ENCODE results near the gene CDK18. TPM values are rescaled to one million over a fixed set of nuclear protein-coding genes. Genes with fewer than 3 reads are reported as not detected.

CDK18 gene
- total and polyA plus RNA-seq, 9 of the 15 experiments (the other 6 are each of a cell fraction or from before 2014, with no cell fraction given) = 0.05 to 0.69 (median 0.17) TPM; not detected in 2

- TF ChIP-seq, protein P1, sequence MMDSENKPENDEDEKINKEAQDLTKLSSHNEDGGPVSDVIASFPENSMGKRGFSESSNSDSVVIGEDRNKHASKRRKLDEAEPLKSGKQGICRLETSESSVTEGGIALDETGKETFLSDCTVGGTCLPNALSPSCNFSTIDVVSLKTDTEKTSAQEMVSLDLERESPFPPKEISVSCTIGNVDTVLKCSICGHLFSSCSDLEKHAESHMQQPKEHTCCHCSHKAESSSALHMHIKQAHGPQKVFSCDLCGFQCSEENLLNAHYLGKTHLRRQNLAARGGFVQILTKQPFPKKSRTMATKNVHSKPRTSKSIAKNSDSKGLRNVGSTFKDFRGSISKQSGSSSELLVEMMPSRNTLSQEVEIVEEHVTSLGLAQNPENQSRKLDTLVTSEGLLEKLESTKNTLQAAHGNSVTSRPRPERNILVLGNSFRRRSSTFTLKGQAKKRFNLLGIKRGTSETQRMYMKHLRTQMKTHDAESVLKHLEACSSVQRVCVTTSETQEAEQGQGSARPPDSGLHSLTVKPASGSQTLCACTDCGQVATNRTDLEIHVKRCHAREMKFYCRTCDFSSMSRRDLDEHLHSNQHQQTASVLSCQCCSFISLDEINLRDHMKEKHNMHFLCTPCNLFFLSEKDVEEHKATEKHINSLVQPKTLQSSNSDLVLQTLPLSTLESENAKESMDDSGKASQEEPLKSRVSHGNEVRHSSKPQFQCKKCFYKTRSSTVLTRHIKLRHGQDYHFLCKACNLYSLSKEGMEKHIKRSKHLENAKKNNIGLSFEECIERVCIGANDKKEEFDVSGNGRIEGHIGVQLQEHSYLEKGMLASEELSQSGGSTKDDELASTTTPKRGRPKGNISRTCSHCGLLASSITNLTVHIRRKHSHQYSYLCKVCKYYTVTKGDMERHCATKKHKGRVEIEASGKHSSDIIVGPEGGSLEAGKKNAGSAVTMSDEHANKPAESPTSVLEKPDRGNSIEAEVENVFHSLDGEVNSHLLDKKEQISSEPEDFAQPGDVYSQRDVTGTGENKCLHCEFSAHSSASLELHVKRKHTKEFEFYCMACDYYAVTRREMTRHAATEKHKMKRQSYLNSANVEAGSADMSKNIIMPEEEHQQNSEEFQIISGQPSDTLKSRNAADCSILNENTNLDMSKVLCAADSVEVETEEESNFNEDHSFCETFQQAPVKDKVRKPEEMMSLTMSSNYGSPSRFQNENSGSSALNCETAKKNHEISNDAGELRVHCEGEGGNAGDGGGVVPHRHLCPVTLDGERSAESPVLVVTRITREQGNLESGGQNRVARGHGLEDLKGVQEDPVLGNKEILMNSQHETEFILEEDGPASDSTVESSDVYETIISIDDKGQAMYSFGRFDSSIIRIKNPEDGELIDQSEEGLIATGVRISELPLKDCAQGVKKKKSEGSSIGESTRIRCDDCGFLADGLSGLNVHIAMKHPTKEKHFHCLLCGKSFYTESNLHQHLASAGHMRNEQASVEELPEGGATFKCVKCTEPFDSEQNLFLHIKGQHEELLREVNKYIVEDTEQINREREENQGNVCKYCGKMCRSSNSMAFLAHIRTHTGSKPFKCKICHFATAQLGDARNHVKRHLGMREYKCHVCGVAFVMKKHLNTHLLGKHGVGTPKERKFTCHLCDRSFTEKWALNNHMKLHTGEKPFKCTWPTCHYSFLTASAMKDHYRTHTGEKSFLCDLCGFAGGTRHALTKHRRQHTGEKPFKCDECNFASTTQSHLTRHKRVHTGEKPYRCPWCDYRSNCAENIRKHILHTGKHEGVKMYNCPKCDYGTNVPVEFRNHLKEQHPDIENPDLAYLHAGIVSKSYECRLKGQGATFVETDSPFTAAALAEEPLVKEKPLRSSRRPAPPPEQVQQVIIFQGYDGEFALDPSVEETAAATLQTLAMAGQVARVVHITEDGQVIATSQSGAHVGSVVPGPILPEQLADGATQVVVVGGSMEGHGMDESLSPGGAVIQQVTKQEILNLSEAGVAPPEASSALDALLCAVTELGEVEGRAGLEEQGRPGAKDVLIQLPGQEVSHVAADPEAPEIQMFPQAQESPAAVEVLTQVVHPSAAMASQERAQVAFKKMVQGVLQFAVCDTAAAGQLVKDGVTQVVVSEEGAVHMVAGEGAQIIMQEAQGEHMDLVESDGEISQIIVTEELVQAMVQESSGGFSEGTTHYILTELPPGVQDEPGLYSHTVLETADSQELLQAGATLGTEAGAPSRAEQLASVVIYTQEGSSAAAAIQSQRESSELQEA (IDR thresholded peaks at IDR 0.05; ENCODE audit: low read depth) = no peak
- TF ChIP-seq TAF15 (IDR thresholded peaks at IDR 0.05; ENCODE audit: low read depth, low read length) = no peak
- no peak for TF ChIP-seq ZNF830 (CRISPR knock-in tag; IDR thresholded peaks at IDR 0.05)
- TF ChIP-seq, protein P2, sequence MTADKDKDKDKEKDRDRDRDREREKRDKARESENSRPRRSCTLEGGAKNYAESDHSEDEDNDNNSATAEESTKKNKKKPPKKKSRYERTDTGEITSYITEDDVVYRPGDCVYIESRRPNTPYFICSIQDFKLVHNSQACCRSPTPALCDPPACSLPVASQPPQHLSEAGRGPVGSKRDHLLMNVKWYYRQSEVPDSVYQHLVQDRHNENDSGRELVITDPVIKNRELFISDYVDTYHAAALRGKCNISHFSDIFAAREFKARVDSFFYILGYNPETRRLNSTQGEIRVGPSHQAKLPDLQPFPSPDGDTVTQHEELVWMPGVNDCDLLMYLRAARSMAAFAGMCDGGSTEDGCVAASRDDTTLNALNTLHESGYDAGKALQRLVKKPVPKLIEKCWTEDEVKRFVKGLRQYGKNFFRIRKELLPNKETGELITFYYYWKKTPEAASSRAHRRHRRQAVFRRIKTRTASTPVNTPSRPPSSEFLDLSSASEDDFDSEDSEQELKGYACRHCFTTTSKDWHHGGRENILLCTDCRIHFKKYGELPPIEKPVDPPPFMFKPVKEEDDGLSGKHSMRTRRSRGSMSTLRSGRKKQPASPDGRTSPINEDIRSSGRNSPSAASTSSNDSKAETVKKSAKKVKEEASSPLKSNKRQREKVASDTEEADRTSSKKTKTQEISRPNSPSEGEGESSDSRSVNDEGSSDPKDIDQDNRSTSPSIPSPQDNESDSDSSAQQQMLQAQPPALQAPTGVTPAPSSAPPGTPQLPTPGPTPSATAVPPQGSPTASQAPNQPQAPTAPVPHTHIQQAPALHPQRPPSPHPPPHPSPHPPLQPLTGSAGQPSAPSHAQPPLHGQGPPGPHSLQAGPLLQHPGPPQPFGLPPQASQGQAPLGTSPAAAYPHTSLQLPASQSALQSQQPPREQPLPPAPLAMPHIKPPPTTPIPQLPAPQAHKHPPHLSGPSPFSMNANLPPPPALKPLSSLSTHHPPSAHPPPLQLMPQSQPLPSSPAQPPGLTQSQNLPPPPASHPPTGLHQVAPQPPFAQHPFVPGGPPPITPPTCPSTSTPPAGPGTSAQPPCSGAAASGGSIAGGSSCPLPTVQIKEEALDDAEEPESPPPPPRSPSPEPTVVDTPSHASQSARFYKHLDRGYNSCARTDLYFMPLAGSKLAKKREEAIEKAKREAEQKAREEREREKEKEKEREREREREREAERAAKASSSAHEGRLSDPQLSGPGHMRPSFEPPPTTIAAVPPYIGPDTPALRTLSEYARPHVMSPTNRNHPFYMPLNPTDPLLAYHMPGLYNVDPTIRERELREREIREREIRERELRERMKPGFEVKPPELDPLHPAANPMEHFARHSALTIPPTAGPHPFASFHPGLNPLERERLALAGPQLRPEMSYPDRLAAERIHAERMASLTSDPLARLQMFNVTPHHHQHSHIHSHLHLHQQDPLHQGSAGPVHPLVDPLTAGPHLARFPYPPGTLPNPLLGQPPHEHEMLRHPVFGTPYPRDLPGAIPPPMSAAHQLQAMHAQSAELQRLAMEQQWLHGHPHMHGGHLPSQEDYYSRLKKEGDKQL (CRISPR knock-in tag; IDR thresholded peaks at IDR 0.05; ENCODE audit: borderline replicate concordance) = no peak
- no peak for TF ChIP-seq MCM7 (IDR thresholded peaks at IDR 0.05)
- no peak for TF ChIP-seq ZBTB34 (CRISPR knock-in tag; IDR thresholded peaks at IDR 0.05)
- TF ChIP-seq XRCC4 (IDR thresholded peaks at IDR 0.05; ENCODE audit: extremely low read depth, insufficient read depth, insufficient read length) = no peak
- no peak for TF ChIP-seq ZNF778 (CRISPR knock-in tag; IDR thresholded peaks at IDR 0.05)
- no peak for TF ChIP-seq SMC3 (conservative IDR thresholded peaks at IDR 0.05; ENCODE audit: insufficient read depth, low read depth, low read length)
- TF ChIP-seq CAMTA2 (CRISPR knock-in tag; conservative IDR thresholded peaks at IDR 0.05) = no peak
Measured at GRCh38 chr1:205483372-205483771, 21.1 kb upstream of the CDK18 start (continued).
